Stimulated activated CD8-positive, alpha-beta memory T cell treated with anti-CD3 and anti-CD28 coated beads, Interleukin-12 subunit alpha, Interleukin-12 subunit beta, amount 100 ng/mL, for 24 hours (primary cell): ENCODE data around the gene SEMA6D.

Experiments used
- DNase-seq: peaks from one replicate; pipeline ENCODE4 v3.0.0-alpha.2; 2020; ENCODE audit errors: extremely low read depth

Gene SEMA6D

GRCh38 chr15:47788685-47789084 is 71.4 kb downstream of the SEMA6D start:
- DNase-seq = no peak

GRCh38 chr15:47791161-47791560 is 73.9 kb downstream of the SEMA6D start:
- no peak for DNase-seq

GRCh38 chr15:47792231-47792630 is 74.9 kb downstream of the SEMA6D start:
- no peak for DNase-seq

- no peak for DNase-seq
Observed at GRCh38 chr15:47794252-47794914, 77.1 kb downstream of the SEMA6D start.

- DNase-seq = no peak
Observed at GRCh38 chr15:47795864-47796263, 78.6 kb downstream of the SEMA6D start.

- DNase-seq = no peak
Observed at GRCh38 chr15:47796339-47796738, 79.0 kb downstream of the SEMA6D start.

- no peak for DNase-seq
Observed at GRCh38 chr15:47796830-47797229, 79.5 kb downstream of the SEMA6D start.

GRCh38 chr15:47801522-47801921 is 84.2 kb downstream of the SEMA6D start:
- DNase-seq = no peak

- no peak for DNase-seq
Observed at GRCh38 chr15:47802216-47802615, 84.9 kb downstream of the SEMA6D start.

- DNase-seq = no peak
Observed at GRCh38 chr15:47803767-47804166, 86.5 kb downstream of the SEMA6D start.

- no peak for DNase-seq
Observed at GRCh38 chr15:47804733-47805132, 87.4 kb downstream of the SEMA6D start.

GRCh38 chr15:47806008-47806407 is 88.7 kb downstream of the SEMA6D start:
- no peak for DNase-seq

- no peak for DNase-seq
Observed at GRCh38 chr15:47811172-47811571, 93.9 kb downstream of the SEMA6D start.

- DNase-seq = no peak
Observed at GRCh38 chr15:47812470-47812999, 95.2 kb downstream of the SEMA6D start.

GRCh38 chr15:47813748-47814384 is 96.6 kb downstream of the SEMA6D start:
- no peak for DNase-seq

- DNase-seq = no peak
Observed at GRCh38 chr15:47814620-47815019, 97.3 kb downstream of the SEMA6D start.

- no peak for DNase-seq
Observed at GRCh38 chr15:47817969-47818548, 100.8 kb downstream of the SEMA6D start.

- DNase-seq = no peak
Observed at GRCh38 chr15:47819158-47819557, 101.9 kb downstream of the SEMA6D start.

GRCh38 chr15:47820057-47820746 is 102.9 kb downstream of the SEMA6D start:
- DNase-seq = no peak

GRCh38 chr15:47820747-47821319 is 103.5 kb downstream of the SEMA6D start:
- DNase-seq = no peak

- DNase-seq = no peak
Observed at GRCh38 chr15:47822048-47822447, 104.7 kb downstream of the SEMA6D start.
